ENCODE measurements around the gene A2ML1. TPM values are rescaled to one million over a fixed set of nuclear protein-coding genes. Genes with fewer than 3 reads are reported as not detected.
"Not testable (repeated sequence)": the region's sequence is repeated elsewhere in the genome, so short reads cannot be mapped to it uniquely, and the experiment has no call there.

The A2ML1 gene
- total and polyA plus RNA-seq, 2 of the 4 experiments (the other 2 are of a cell fraction): not detected

DNA sequence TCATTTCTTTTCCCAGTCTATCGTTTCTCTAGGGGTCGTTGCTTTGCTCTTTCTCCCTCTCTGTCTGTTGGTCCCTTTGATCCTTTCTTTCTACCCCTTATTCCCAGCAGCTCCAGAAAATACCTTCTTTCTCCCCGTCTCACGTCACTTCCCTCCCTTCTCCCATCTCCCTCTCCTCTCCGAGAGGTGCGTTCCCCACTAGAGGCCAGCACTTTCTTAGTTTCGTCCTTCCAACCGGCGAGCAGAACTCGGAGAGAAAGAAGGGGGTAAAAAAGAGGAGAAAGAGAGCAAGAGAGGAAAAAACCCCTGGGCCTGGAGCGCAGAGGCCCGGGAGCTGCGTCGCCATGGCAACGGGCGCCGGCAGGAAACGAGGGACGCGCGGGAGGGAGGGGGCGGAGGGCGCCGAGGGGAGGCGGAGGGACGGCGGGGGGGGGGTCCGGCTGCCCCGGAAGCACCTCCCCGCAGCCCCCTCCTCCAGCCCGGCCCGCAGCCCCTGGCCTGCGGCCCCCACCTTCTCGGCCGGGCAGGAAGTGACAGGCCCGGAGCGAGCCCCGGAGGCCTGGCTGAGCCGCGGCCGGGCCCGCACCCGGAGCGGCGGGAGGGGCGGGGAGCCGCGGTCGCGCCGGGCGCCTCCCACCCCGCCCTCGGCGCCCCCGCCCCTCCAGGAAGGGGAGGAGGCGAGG, 91.8 kb downstream of the A2ML1 start, which contains the start of gene PHC1:
Gene PHC1, plus strand, starts transcription at position 477 of the 683 bp plus-strand sequence. CDS start 3,169 bp downstream, outside the sequence.
- Histone ChIP-seq H4K91ac (ENCODE audit: insufficient read depth, low read depth, low read length) (peak within 1 kb of the TSS; percentile 64), H3K4ac (ENCODE audit: low read depth, low read length) (peak within 1 kb of the TSS; percentile 76), H3K23ac (ENCODE audit: low read depth, low read length) (peak within 1 kb of the TSS; percentile 80), H3K18ac (ENCODE audit: low read depth, low read length) (peak within 1 kb of the TSS; percentile 73), H2AK9ac (replicated peaks; ENCODE audit: low read depth, low read length, poor library complexity) (peak within 1 kb of the TSS; percentile 88), H3K4me3 (ENCODE audit: insufficient read depth, low read depth, low read length) (peak within 1 kb of the TSS; percentile 78), H3K14ac (replicated peaks; ENCODE audit: low read depth, low read length) (peak within 1 kb of the TSS; percentile 79), H3K79me1 (ENCODE audit: low read depth in 1 of 2, low read length in 2 of 2) (peaks cover 7 to 31% of the 10 kb centered on the region in 2 experiments), H2BK120ac (ENCODE audit: low read depth, low read length) (peak within 1 kb of the TSS; percentile 61), H3K9ac (ENCODE audit: low read depth, low read length) (peak within 1 kb of the TSS; percentile 98), H3K56ac (ENCODE audit: extremely low read depth, insufficient read depth, low read length) (peak within 1 kb of the TSS; percentile 89), H2BK5ac (ENCODE audit: low read depth, low read length, poor library complexity, severe bottlenecking) (peak within 1 kb of the TSS; percentile 92), H3K27ac (ENCODE audit: insufficient read depth, low read length) (peak within 1 kb of the TSS; percentile 100), H4K5ac (ENCODE audit: low read depth, low read length) (peak within 1 kb of the TSS; percentile 74), H2AFZ (replicated peaks; ENCODE audit: low read length, poor library complexity) (peak within 1 kb of the TSS; percentile 95), H2BK15ac (ENCODE audit: low read depth, low read length) (peak within 1 kb of the TSS; percentile 45; the same call in 2 of the 3 replicates), H3K4me2 (ENCODE audit: low read depth, low read length) (peak within 1 kb of the TSS; percentile 89), H4K8ac (ENCODE audit: low read depth in 2 of 2, low read length in 2 of 2) (peak within 1 kb of the TSS; percentile 77 to 86)
- CTCF ChIA-PET: interaction anchor here (0.6 to 1.4 kb wide), 5 partner anchors 20 to 202 kb away, joined by 3 to 4 read pairs (median 3); partner anchors contain the start of gene M6PR
- TF ChIP-seq RAD21 (IDR thresholded peaks at IDR 0.05; ENCODE audit: low read length) (peak; percentile 3; the same call in 1 of the 2 replicates), MAZ (IDR thresholded peaks at IDR 0.05; ENCODE audit: borderline replicate concordance, low read depth, low read length) (peak; percentile 33; the same call in 1 of the 2 replicates)
- TF ChIP-seq, protein P1, sequence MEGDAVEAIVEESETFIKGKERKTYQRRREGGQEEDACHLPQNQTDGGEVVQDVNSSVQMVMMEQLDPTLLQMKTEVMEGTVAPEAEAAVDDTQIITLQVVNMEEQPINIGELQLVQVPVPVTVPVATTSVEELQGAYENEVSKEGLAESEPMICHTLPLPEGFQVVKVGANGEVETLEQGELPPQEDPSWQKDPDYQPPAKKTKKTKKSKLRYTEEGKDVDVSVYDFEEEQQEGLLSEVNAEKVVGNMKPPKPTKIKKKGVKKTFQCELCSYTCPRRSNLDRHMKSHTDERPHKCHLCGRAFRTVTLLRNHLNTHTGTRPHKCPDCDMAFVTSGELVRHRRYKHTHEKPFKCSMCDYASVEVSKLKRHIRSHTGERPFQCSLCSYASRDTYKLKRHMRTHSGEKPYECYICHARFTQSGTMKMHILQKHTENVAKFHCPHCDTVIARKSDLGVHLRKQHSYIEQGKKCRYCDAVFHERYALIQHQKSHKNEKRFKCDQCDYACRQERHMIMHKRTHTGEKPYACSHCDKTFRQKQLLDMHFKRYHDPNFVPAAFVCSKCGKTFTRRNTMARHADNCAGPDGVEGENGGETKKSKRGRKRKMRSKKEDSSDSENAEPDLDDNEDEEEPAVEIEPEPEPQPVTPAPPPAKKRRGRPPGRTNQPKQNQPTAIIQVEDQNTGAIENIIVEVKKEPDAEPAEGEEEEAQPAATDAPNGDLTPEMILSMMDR (conservative IDR thresholded peaks at IDR 0.05; ENCODE audit: low read depth, low read length): peak; percentile 51
- POLR2A ChIA-PET (ENCODE audit: unreplicated experiment); H2BK20ac ChIP-seq (ENCODE audit: low read depth, low read length); H3K4me1 ChIP-seq (ENCODE audit: control insufficient read depth, insufficient read depth, low read length); H3K27me3 ChIP-seq (ENCODE audit: control insufficient read depth, insufficient read depth, low read length); in situ Hi-C loops (cut with MboI; ENCODE audit: low sequenced_read_pairs); H2AK5ac ChIP-seq (ENCODE audit: low read depth, low read length); H3K9me1 ChIP-seq (ENCODE audit: insufficient read depth, low read length); H4K20me1 ChIP-seq (ENCODE audit: insufficient read depth, low read length); H3K36me3 ChIP-seq (ENCODE audit: control insufficient read depth, insufficient read depth, low read length); BruUV-seq (replicated peaks); dilution Hi-C loops (cut with HindIII; ENCODE audit: low sequenced_read_pairs, unreplicated experiment); H3K9me3 ChIP-seq (ENCODE audit: control insufficient read depth, insufficient read depth, low read length): not testable (repeated sequence)
- whole genome bisulfite sequencing, 2 experiments (ENCODE audit: extremely low coverage in 2 of 2, insufficient read length in 1 of 2): no CpG with 5 or more reads among the region's 57 CpGs
- intact Hi-C loops (cut with micrococcal nuclease): loop anchor here (2.0 kb wide), 1 partner anchor 35 kb away; the partner anchor contains the start of gene M6PR
- DNase-seq (peak; percentile 69), ATAC-seq (ENCODE audit: low read depth) (peak; percentile 76)
